HG03432 (cell line): ENCODE results near the gene FNDC5.

Source experiments
- ATAC-seq: cut with Tn5 transposase; IDR thresholded peaks from one replicate; pipeline ENCODE4 v1.9.1; 2021; ENCODE audit warnings: mild to moderate bottlenecking, moderate library complexity; ENCODE audit not compliant: unreplicated experiment

The FNDC5 gene

DNA sequence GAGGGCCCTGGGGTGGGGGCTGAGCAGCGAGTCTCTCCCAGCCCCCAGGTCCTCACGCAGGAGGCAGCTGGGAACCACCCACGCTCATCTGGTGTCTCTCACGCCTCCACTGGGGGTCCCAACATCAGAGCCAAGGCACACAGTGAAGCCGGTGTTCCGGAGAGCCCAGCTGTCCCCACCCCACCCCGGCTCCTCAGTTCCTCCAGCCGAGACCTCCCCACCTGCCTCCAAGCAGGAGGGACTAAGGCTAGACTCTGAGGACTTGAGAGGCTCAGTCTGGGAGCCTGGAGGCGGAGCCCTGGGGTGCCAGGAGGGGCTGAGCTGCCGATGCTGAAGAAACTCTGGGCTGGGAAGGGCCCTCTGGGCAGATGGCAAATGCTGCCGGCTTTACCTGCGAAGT lies 14.0 kb upstream of the FNDC5 start:
- ATAC-seq: no peak

DNA sequence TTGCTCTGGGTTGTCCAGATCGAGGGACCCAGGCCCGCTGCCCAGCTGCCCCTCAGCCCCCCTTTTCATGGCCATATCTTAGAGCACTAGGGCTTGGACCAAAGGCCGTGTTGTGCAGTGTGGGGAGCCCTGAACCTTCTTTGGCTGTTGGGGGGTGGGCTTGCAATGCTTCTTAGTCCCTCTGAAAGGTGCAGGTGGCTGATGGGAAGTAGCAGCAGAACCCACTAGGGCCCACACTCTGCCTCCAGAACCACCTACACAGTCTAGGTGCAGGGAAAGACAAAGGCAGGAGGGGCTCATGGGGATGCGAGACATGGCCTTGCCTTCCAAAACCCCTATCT lies 13.3 kb upstream of the FNDC5 start:
- no peak for ATAC-seq

DNA sequence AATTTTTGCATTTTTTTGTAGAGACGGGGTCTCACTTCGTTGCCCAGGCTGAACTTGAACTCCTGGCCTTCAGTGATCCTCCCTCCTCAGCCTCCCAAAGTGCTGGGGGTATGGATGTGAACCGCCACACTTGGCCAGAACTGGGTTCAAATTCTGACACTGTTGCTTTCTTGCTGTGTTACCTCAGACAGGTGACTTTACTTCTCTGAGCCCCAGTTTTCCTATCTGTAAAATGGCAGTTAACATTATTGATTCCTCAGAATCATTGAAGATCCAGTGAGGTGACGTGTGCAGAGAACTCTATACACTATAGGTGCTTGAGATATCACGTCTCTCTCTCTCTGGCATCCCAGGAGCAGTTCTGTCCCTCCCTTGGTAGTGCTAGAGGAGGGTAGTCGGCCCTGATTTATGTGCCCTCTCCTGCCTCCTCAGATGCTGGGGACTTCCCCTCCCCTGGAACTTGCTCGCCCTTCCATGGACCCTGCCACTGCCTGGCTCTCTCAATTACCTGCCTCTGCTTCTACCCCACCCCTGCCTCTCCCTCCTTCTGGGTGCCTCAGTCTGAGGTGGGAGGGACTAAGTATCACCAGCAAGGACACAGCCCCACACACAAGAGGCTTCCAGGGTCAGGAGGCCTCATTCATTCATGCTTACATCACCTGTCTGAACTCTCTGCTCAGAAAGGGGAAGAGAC lies 12.8 kb upstream of the FNDC5 start:
- no peak for ATAC-seq

DNA sequence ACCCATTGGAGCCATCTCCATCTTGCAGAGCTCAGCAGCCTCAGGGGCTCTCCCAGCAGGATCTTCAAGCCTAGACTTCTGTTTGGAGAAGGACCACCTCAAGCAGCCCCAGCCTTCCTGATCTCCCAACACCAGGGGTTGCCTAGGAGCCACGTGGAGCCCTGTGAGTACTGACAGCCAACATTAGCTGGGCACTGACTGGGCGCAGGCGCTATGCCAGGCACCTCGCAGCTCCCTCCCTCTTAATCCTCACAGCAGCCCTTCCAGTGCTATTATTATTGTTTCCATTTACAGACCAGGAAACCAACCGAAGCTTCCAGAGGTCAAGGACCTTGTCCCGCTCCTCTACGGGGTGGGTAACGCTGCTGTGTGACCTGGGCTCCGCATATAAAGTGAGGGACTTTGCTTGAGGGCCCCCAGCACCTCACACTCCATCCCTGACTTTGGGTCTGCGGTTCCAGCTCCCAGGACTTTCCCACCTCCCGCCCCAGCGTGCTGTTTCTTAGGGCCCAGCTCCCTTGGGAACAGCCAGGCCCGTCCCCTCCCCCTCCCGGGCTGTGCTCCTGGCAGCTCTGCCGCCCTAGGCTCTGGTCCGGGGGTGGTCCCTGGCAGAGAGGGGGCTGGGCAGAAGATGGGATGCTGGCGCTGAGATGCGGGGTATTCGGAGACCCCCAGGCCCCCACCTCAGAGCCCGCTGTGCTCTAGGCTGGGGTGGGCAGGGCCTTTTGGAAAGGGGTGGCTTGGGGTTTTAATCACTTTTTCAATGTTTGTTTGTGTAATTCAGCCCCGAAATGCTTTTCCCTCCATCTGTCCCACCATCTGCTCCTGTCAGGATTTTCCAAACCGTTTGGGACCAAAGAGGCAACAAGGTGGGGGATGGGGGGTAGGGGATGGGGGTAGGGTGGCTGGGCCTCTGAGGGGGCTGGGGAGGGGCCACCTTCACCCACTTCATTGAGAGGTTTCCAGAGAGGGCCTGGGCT lies 11.4 kb upstream of the FNDC5 start:
- ATAC-seq: no peak

DNA sequence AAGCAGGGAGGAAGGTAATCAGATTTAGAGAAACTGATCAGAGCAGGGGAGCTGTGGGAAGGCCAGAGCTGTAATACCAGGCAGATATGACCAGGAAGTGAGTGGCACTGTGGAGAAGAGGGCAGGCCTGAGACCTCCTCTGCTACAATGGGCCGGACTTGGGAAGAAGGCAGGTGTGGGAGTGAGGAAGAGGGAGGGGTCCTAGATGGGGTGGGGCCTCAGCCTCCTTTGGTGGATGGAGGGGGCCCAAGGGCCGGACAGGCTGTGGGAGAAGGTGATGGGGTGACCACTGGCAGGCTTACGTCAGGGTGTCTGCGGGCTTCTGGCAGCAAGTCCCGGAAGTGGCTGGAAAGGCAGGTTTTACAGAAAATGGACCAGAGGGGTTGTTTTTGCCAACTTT lies 10.6 kb upstream of the FNDC5 start:
- no peak for ATAC-seq

DNA sequence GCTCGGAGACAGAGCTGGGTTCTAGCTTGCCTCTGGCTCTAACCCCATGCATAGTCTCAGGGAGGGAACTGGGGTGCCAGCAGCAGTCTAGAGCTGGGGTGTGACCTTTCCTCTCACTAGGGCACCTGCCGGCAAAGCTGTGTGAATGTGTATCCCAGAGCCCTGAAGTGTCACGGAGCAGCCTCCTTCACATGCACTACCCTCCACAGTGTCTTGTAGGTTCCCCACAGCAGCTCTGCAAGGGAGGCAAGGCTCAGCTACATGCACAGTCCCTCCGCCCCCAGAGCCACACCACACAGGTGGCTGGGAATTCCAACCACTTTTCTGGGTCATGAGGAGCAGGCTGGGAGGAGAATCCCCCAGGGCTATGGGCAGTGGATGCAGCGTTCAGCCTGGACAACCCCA lies 7.9 kb upstream of the FNDC5 start:
- no peak for ATAC-seq

DNA sequence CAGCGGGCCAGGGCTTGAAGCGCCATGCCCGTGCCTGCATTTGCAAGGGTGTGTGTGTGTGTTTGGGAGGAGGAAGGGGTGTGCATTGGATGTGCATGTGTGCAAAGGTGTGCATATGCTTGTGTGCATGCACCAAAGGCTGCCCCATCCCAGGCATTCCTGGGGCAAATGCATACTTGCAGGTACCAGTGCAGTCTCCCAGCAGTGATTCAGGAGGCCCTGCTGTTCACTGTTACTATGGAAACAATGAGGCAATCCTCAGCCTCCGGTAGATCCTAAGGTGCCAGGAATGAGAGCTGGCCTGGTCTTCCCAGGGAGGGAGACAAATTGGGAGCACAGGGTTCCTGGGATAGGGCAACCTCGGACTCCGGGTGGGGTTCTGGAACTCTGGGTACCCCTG lies 7.5 kb upstream of the FNDC5 start:
- no peak for ATAC-seq

DNA sequence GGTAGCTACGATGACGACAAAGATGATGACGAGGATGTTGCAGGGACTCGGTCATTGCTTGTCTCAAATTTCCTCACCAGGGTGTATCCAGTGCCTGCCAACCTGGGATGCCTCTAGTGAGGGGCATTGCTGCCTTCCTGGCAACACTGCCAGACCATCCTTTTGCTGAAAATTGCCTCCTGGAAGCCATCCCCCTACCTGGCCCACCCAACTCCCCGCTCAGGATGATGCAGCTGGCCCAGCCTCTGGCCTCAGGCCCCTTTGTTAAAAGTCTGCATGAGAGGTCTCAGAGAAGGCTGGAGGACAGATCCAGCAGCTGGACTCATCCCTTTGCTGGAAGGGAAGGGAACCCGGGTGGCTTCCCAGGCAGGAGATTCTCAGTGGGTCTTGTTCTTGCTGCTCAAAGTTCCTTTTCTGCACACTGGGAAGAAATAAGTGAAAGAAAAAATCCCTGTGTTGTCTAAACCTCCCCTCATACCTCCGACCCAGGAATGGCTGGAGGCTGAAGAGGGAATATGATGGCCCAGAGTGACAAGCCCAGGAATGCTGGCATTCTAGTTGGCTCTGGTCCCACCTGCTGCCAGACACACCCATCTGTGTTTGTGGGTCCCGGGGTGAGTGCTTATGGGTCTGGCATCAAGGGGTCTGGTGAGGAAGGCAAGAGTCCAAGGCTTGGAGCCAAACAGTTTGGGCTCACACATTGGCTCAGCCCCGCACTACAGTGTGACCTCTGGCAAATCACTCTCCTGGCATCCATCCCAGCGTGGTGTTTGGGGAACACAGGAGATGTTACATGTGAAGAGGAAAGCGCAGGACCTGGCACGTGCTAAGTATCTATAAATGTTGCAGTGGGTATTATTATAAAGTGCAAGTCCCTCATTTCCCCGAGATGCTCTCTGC lies 6.7 kb upstream of the FNDC5 start:
- ATAC-seq: no peak

DNA sequence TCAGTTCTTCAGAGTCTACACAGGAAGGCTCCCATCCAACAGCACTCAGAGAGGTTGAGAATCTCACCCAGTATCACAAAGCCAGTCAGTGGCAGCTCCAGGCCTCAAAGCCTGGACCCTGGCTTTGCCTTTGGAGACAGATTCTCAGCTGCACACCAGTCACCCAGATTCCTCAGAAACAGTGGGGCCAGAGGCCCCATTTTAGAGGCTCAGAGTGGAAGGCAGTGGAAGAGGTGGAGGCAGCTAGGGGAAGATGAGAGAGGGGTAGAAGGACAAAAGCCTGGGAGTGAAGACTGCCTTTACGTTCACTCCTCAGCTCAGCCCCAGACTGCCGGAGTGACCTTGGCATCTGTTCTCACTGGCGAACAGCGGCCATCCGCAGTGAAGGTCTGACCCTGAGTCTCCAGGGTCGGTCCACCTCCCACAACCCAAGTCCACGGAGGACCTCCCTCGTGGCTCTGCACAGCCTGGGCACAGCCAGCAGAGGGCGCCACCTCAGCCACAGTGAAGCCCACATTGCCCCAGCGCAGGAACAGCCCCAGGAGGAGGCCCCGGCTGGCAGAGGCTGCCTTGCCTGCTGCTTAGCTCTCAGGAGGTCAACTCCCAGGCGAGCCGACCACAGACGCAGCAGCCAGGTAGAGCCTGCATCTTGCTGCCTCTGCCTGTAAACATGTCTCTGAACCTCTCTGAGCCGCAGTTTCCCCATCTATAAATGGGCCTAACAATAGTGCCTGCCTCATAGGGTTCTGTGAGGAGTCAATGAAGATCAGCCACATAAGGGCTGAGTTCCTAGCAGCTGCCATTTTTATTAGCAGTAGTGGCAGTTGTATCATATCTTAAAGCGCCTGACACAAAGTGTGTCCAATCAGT lies 5.9 kb upstream of the FNDC5 start:
- no peak for ATAC-seq

DNA sequence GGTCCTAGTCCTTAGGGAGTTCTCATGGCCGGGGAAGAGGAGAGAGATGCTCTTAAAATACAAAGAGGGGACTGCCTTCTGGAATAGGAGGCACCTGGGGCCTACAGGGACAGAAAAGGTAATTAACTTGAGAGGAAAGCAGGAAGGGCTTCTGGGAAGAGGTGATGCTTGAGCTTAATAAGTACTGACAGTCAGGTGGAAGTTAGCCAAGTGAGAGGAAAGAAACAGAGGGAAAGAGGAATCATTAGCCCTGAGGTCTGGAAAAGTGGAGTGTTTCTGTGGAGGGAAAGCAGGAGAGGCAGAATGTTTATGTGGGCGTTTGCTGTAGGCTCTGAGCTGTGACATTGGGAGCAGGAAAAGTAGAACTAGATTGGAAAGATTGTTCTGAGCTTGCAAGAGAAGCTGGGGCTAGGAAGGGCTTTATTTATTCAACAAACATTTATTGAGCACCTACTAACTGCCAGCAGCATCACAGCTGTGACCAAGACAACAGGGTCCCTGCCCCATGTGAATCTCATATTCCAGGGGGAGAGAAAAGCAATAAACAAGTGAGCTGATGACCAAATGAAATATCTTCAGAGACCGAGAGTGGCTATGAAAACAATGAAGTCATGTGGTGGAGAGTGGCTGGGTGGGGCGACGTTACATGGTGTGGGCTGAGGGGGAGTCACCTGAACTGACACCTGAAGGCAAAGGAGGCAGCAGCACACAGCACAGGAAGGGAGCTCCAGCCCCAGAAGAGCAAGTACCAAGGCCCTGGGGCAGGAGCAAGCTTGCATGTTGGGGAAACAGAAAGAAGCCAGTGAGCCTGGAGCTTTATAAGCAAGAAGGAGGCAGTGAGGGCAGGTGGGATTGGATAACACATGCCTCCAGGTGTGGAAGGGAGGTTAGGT lies 4.4 kb upstream of the FNDC5 start:
- no peak for ATAC-seq

DNA sequence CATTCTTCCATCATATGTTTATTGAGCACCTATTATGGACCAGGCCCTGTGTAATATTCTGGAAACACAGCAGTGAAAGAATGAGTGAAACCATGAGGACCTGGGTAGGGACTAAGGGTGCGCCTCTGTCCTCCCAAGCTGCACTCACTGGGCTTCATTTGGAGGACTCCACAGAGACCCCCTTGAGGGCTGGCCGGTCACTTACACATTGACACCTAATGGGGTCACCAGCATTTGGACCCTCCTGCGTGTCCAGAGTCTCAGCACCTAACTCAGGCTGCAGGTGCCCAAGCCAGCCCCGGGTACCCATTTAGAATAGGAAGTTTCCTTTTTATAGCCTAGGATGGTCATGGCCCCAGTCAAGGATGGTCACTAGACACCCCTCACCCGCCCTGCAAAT lies 2.8 kb upstream of the FNDC5 start:
- no peak for ATAC-seq

DNA sequence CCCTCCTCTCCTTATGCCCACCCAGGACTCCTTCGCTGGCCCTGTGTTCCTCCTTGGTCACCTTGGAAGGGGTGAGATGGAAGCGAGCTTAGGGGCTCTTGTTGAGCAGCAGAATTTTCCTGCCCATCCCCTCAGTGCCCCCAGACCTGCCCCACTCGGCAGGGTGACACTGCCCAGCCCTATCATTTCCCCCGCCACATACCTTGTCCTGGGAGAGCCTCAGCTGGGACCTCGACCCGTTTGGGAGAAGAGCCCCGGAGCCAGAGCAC lies 1.4 kb upstream of the FNDC5 start:
- ATAC-seq: no peak

DNA sequence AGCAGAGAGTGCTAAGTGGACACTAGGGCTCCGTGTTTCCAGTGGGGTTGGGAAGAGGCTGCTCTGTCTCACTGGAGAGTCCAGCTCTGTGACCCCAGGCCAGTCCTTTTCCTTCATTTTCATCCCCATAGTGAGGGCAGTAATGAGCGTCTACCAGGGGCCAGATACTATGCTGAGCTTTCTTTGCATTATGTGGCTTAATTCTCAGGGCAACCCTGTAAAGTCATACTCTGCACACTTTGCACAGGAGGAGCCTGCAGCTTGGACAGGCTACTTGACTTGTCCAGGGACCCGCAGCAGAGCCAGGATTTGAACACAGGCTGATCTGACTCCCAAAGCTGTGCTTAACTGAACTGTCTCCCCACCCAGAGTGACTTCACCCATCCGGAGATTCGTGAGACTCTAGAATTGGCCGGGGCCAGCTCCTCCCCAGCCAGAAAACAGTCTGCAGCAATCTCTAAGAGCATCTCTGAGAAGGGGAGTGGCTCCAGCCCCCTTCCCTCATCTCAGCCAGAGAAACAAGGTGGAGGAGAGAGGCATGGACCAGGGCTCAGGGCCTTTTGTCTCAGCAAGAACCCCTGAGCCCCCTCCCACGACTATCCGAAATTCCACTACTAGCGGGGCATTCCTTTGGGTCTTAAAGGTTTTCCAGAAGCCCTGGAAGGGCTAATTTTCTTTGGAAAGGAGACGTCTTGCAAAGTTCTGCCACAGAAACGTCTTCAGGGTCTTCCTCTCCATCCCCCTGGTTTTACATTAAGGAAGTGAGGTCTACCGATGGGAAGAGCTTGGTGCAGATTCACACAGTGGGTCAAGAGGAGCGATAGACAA lies 866 bp upstream of the FNDC5 start:
- ATAC-seq: no peak

DNA sequence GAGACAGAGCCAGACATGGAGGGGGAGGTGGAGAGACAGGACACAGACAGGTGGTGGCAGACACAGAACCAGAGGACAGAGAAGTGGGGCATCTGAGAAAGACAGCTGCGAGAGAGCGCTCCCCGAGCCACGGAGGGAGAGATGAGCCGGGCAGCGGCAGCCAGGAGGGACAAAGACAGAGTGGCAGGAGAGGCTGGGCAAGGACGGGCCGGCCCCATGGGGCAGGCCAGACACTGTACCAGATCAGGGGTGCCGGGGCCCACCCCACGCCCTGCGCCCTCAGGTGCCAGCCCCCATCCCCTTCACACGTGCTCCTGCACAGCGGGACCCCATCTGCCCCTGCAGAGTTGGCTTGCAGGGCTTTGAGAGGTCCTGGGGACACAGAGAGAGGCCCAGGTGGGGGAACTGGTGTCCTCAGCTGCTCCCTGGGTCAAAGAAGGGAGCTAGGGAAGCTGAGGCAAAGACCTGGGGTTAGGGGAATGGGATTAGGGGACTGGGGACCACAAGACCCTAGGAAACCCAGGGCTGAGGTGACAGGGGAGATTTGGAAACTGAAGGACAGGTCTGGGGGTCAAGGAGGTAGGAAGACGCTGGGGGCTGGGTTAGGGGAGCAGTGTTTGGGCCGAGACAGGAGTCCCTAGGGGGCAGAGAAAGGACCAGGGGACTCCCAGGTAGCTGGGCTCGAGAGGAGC lies 643 bp downstream of the FNDC5 start:
- no peak for ATAC-seq

DNA sequence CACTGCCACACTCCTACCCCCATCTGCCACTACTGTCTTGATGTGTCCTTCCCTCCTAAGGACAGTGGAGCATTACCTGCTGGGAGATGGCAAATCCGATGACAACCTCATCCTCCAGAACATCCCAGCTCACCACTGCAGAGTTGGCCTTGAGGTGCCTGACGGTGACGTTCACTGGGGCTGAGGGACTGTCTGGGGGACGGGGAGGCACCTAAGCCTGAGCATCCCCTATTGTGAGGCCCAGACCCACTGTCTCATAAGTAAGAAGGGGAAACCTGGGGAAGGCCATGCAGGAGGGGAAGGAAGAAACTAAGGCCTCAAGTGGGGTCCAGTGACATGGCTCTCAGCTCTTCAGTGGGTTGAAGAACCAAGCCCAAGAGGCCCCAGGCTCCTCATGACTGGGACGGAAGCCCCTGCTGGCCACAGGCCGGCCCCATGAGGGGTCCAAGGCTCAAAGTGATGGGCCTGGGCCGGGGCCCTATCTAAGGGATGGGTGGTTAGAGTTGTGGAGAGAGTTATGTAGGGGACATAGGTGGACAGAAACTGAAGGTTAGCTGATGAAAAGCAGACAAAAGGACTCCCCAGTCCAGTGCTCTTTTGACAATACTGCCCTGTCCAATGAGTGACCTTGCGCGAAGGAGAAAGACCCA lies 1.8 kb downstream of the FNDC5 start:
- no peak for ATAC-seq

DNA sequence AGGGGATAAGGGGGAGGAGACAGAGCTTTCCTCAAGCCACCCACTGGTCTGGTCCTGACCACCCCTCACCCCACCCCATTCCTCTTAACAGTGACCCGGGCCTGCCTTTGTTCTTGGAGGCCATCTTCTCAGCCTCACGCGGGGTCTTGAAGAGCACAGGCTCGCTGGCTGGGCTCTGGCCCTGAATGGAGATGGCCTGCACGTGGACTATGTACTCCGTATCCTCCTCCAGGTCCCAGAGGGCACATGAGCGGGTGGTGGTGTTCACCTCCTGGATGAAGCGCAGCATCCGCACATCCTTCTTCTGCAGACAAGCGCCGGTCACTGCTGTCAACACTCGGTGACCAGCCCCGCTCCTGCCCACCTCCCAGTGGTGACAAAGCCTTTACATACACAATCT lies 2.6 kb downstream of the FNDC5 start:
- no peak for ATAC-seq

DNA sequence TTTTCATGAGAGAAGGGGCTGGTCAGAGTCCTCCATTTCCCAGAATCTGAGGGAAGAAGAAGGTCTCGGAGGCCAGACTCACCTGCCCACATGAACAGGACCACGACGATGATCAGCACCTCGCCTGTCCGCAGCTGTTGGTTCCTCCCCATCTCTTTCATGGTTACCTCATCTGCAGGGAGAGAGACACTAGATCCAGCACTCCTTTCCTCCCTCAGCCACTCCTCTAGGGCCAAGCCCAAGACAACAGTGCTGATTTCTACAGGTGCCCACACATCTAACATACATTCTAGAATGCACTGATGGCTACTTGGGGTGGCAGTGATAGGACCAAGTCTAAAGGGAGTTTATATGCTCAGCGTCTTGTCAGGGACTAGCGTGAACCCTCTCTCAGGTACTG lies 3.0 kb downstream of the FNDC5 start:
- ATAC-seq: no peak

DNA sequence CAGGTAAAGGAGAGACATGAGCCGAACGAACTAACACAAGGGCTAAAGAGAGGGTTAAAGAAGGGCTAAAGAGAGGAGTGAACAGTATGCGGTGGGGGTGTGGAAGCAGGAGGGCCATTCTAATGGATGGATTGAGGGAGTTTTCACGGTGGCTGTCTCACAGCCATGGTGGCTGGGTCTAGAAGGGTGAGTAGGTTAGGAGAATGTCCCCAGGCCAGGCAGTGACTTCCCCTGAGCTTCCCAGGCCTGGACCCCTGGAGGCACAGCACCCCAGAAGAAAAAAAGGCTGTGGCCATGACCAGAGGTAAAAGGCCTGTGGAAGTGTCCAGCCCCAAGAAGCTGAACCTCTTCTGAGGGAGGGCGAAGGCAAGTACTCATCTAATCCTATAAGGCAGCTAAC lies 3.6 kb downstream of the FNDC5 start:
- no peak for ATAC-seq
